Activated naive CD4-positive, alpha-beta T cell treated with anti-CD3 and anti-CD28 coated beads, Interleukin-2, amount 10 ng/mL, durations not matched to agents 7 days and 5 days (primary cell): ENCODE results near the gene MUSK.

Experiments used
- CTCF ChIA-PET: fragments of 350-600 bp; sonication (Branson Sonifier 250); formaldehyde crosslinking; loops from one replicate; lab custom pipeline; 2021; ENCODE audit warnings: antibody characterized with exemption; lab: Charles Lee
- DNase-seq: peaks from one replicate; pipeline ENCODE4 v3.0.0-alpha.2; 2020
- H3K27ac Mint-ChIP-seq: one replicate; pipeline ENCODE4 v1.8.0; 2021; ENCODE audit warnings: mild to moderate bottlenecking, moderate library complexity, mixed read lengths
- H3K27me3 Mint-ChIP-seq: one replicate; pipeline ENCODE4 v1.8.0; 2021; ENCODE audit warnings: mild to moderate bottlenecking, mixed read lengths
- H3K36me3 Mint-ChIP-seq: one replicate; pipeline ENCODE4 v1.8.0; 2021; ENCODE audit warnings: mixed read lengths
- H3K4me1 Mint-ChIP-seq: one replicate; pipeline ENCODE4 v1.8.0; 2021; ENCODE audit warnings: mixed read lengths
- H3K4me3 Mint-ChIP-seq: one replicate; pipeline ENCODE4 v1.8.0; 2021; ENCODE audit warnings: mild to moderate bottlenecking, moderate library complexity, mixed read lengths
- H3K9me3 Mint-ChIP-seq: one replicate; pipeline ENCODE4 v1.8.0; 2021; ENCODE audit warnings: mixed read lengths

Gene MUSK

GRCh38 chr9:110729641-110730040, 61.0 kb downstream of the MUSK start:
- Mint-ChIP-seq H3K4me1 (no peaks in the 10 kb centered on the region), H3K9me3 (peaks cover 3% of the 10 kb centered on the region), H3K4me3 (no peak overlapping the region), H3K27ac (no peak overlapping the region), H3K36me3 (no peaks in the 10 kb centered on the region), H3K27me3 (no peaks in the 10 kb centered on the region)
- CTCF ChIA-PET = no interaction called here
- no peak for DNase-seq

- Mint-ChIP-seq H3K36me3 (no peaks in the 10 kb centered on the region), H3K27ac (no peak overlapping the region), H3K27me3 (no peaks in the 10 kb centered on the region), H3K4me1 (no peaks in the 10 kb centered on the region), H3K9me3 (peaks cover 2% of the 10 kb centered on the region), H3K4me3 (no peak overlapping the region)
- DNase-seq = no peak
- CTCF ChIA-PET = no interaction called here
Observed at GRCh38 chr9:110731437-110732028, 62.9 kb downstream of the MUSK start.

DNA sequence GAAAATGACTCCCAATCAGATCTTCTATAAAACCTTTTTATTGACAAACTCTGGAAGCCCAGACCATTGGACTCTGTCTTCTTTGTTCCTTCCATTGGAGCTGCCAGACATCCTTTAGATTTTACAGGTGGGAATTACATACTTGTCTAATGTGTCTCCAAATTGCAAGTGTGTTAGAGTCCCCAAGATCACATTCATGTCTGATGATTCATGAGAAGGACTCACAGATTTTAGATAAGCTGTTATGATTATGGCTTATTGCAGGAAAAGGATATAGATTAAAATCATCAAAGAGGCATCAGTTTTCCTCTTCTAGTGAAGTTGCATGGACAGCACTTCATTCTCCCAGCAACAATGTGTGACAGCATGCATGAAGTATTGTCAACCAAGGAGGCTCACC, 70.4 kb downstream of the MUSK start:
- no peak for DNase-seq
- no peaks in the 10 kb centered on the region for H3K36me3 Mint-ChIP-seq
- H3K27me3 Mint-ChIP-seq = no peaks in the 10 kb centered on the region
- no peak overlapping the region for H3K4me3 Mint-ChIP-seq
- no peak overlapping the region for H3K27ac Mint-ChIP-seq
- CTCF ChIA-PET = no interaction called here
- no peaks in the 10 kb centered on the region for H3K9me3 Mint-ChIP-seq
- no peaks in the 10 kb centered on the region for H3K4me1 Mint-ChIP-seq

- Mint-ChIP-seq H3K4me3 (no peak overlapping the region), H3K4me1 (no peaks in the 10 kb centered on the region), H3K27me3 (no peaks in the 10 kb centered on the region), H3K9me3 (no peaks in the 10 kb centered on the region), H3K36me3 (no peaks in the 10 kb centered on the region), H3K27ac (no peak overlapping the region)
- CTCF ChIA-PET = no interaction called here
- no peak for DNase-seq
Observed at GRCh38 chr9:110742741-110743371, 74.3 kb downstream of the MUSK start.

DNA sequence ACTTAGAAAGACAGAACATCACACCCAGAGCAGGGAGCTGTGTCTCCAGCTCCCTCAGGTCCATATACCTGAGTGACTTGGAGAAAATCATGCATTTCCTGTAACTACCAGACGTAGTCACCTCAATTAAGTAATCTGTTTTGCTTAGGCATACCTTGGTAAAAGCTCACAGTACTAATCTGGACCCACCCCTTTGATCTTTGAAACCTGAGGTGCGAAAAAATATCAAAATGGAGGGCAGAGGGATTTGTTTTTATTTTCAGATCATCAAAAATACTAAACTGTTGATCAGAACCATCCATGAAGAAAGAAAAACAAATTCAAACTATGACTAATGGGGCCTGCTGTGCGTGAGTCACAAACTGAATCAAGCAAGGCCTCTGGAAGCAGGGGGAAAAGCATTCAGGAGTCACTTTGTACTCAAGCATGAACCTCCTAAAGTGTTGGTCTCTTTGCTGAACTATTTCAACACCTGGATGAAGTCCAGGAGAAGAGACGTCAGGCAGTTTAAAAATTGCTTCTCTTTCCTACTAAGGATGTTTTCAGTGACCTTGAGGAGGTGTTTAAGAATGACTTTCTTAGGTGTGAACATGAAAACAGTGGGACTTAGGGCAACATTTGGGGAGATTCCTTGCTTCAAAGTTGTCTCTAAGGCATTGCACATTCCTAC, 76.3 kb downstream of the MUSK start:
- no peak overlapping the region for H3K27ac Mint-ChIP-seq
- no peaks in the 10 kb centered on the region for H3K27me3 Mint-ChIP-seq
- no peaks in the 10 kb centered on the region for H3K9me3 Mint-ChIP-seq
- no peaks in the 10 kb centered on the region for H3K36me3 Mint-ChIP-seq
- CTCF ChIA-PET = no interaction called here
- H3K4me1 Mint-ChIP-seq = no peaks in the 10 kb centered on the region
- no peak overlapping the region for H3K4me3 Mint-ChIP-seq
- no peak for DNase-seq

GRCh38 chr9:110745676-110746075, 77.1 kb downstream of the MUSK start:
- H3K4me1 Mint-ChIP-seq = no peaks in the 10 kb centered on the region
- no peak overlapping the region for H3K4me3 Mint-ChIP-seq
- H3K9me3 Mint-ChIP-seq = no peaks in the 10 kb centered on the region
- CTCF ChIA-PET = no interaction called here
- H3K36me3 Mint-ChIP-seq = no peaks in the 10 kb centered on the region
- H3K27ac Mint-ChIP-seq = no peak overlapping the region
- no peaks in the 10 kb centered on the region for H3K27me3 Mint-ChIP-seq
- DNase-seq = no peak

DNA sequence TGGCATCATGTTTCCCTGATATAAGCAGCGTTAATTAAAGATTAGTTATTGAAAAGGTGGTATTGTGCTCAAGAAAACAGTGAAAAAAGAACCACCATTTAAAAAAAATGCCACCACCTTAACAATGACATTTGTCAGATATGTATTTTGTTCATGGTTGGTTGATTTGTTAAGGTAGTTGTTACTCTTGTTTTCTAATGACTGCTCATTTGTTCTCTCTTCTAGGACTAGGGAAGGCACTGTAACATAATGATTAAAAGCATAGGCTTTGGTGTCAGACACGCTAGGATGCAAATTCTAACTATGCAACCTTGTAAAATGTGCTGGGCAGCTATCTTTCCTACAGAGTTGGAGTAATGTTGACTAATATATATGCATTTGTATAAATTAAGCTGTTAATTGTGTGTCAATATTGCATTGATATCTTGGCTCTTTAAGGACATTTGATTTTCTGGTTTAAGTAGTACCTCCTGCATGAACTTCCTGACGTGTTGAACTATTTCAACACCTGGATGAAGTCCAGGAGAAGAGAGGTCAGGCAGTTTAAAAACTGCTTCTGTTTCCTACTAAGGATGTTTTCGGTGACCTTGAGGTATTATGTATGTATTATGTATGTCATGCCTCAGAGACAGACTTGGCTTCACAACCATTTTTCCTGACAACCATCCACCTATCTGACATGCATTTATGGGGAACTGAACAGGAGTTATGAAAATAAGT, 77.8 kb downstream of the MUSK start:
- DNase-seq = no peak
- H3K4me1 Mint-ChIP-seq = no peaks in the 10 kb centered on the region

DNA sequence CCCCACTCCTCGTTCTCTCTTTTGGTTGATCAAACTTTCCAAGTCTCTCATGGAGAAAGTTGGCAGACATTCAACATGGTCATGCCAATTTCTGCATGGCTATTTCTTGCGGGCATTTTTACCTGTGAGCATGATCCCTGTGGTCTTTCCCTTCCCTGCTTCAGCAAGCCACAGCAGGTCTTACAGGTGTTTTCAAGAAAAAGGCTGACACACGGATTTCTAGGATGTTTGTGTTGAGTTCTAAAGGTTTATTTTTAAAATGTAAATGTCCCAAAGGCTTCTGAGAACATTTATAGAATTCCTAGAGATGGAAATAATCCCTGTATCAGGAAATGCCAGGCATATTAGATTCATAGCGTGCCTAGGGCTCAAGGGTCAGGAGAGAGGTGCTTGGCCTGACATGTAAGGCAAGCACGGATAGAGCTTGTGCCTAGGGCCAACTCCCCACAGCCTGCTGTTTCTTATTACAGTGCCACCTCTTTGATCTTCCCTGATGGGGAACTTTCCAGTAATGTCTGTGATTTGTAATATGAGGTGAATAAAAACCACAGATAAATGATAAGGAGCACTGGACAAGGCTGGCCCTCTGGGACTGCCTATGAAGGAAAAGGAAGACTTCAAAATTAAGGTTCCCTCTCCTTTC, 79.8 kb downstream of the MUSK start:
- Mint-ChIP-seq H3K9me3 (no peaks in the 10 kb centered on the region), H3K27ac (no peak overlapping the region), H3K4me3 (no peak overlapping the region), H3K27me3 (no peaks in the 10 kb centered on the region), H3K4me1 (no peaks in the 10 kb centered on the region), H3K36me3 (no peaks in the 10 kb centered on the region)
- DNase-seq = no peak
- CTCF ChIA-PET = no interaction called here

More for the DNA sequence above, 77.8 kb downstream of the MUSK start:
- Mint-ChIP-seq H3K27ac (no peak overlapping the region), H3K9me3 (no peaks in the 10 kb centered on the region), H3K4me3 (no peak overlapping the region), H3K36me3 (no peaks in the 10 kb centered on the region), H3K27me3 (no peaks in the 10 kb centered on the region)
- CTCF ChIA-PET = no interaction called here

DNA sequence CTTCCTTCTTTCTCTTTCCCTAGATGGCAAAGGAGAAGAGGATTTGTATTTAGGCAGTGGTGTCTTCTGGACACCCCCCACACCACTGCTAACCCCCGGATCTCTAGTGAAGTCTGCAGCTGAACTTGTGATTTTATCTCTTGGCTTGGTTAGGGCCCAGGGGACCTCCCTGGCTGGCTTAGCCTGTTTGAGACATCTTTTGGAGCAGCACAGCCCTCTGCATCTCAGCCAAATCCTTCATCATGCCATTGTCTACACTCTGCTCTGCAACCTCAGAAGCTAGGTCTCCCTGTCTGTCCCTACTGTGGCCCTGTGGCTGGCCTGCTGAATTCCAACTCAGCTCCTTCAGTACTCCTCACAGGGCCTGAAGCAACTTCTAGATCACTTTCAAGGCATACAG, 81.7 kb downstream of the MUSK start:
- CTCF ChIA-PET = no interaction called here
- no peaks in the 10 kb centered on the region for H3K4me1 Mint-ChIP-seq
- no peak overlapping the region for H3K4me3 Mint-ChIP-seq
- no peak overlapping the region for H3K27ac Mint-ChIP-seq
- H3K27me3 Mint-ChIP-seq = no peaks in the 10 kb centered on the region
- H3K9me3 Mint-ChIP-seq = no peaks in the 10 kb centered on the region
- no peaks in the 10 kb centered on the region for H3K36me3 Mint-ChIP-seq
- no peak for DNase-seq

DNA sequence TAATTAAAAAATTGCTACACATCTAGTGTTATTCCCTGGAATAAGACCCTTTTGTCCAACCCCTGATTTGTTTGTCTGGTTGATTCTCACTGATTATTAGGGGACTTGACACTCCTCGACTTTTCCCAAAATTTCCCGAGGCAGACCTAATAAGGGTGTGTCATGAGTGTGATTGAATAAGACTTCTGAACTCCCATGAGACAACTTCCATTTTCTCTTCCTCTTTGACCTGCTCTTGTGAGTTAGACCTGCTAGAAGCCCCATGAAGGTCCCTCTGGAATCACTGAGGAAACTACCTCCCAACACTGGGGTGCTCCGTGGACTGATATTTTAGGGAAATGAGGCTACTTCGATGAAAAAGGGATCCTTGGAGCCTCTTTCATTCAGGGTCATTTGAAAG, 83.4 kb downstream of the MUSK start:
- Mint-ChIP-seq H3K27ac (no peak overlapping the region), H3K4me1 (no peaks in the 10 kb centered on the region), H3K27me3 (no peaks in the 10 kb centered on the region), H3K9me3 (no peaks in the 10 kb centered on the region), H3K4me3 (no peak overlapping the region), H3K36me3 (no peaks in the 10 kb centered on the region)
- CTCF ChIA-PET = no interaction called here
- no peak for DNase-seq

GRCh38 chr9:110752766-110753165, 84.2 kb downstream of the MUSK start:
- H3K4me1 Mint-ChIP-seq = no peaks in the 10 kb centered on the region
- no peak for DNase-seq
- no peaks in the 10 kb centered on the region for H3K27me3 Mint-ChIP-seq
- H3K27ac Mint-ChIP-seq = no peak overlapping the region
- H3K36me3 Mint-ChIP-seq = no peaks in the 10 kb centered on the region
- no peaks in the 10 kb centered on the region for H3K9me3 Mint-ChIP-seq
- CTCF ChIA-PET = no interaction called here
- H3K4me3 Mint-ChIP-seq = no peak overlapping the region

DNA sequence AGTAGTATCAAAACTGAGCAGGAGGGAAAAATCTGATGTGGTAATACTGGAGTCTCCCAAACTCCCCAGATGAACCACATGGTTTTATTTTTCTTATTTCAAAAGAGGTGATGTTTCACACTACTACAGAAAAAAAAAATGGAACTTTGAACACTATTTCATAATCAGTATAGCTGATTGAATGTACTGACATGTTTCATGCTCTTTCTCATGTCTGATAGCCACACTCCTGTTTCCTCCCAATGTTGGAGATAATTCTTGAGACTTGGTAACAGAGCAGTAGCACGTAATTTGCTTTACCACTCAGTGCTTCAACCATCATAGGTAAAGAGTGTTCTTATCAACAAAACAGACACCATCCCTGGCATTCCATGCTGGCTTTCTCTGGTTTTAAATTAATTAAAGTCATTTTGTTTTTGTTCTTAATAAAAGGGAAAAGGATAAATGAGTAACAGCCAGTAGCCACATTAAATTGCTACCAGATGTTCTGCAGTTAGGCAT, 85.2 kb downstream of the MUSK start:
- Mint-ChIP-seq H3K4me1 (no peaks in the 10 kb centered on the region), H3K4me3 (no peak overlapping the region), H3K9me3 (no peaks in the 10 kb centered on the region), H3K36me3 (no peaks in the 10 kb centered on the region), H3K27me3 (no peaks in the 10 kb centered on the region), H3K27ac (no peak overlapping the region)
- no peak for DNase-seq
- CTCF ChIA-PET = no interaction called here

GRCh38 chr9:110755179-110755578, 86.6 kb downstream of the MUSK start:
- CTCF ChIA-PET = no interaction called here
- Mint-ChIP-seq H3K27ac (no peak overlapping the region), H3K9me3 (no peaks in the 10 kb centered on the region), H3K4me1 (no peaks in the 10 kb centered on the region), H3K36me3 (no peaks in the 10 kb centered on the region), H3K27me3 (no peaks in the 10 kb centered on the region), H3K4me3 (no peak overlapping the region)
- no peak for DNase-seq

DNA sequence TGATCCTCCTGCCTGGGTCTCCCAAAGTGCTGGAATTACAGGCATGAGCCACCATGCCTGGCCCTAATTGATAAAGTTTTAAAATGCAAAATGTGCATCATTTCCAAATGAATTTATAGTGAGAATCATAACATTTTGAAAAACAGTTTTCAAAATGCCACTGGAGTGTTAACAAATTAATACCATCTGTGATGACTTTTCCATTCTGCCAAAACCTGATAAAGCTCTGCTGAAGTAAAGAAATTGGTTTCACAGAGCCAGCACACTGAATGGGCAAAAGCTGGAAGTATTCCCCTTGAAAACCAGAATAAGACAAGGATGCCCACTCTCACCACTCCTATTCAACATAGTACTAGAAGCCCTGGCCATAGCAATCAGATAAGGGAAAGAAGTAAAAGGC, 89.6 kb downstream of the MUSK start:
- H3K27me3 Mint-ChIP-seq = no peaks in the 10 kb centered on the region

More for the DNA sequence above, 89.6 kb downstream of the MUSK start:
- Mint-ChIP-seq H3K9me3 (no peaks in the 10 kb centered on the region), H3K27ac (no peak overlapping the region), H3K4me3 (no peak overlapping the region), H3K36me3 (no peaks in the 10 kb centered on the region), H3K4me1 (no peaks in the 10 kb centered on the region)
- no peak for DNase-seq
- CTCF ChIA-PET = no interaction called here
